ENCODE data around the gene CHST14. TPM values are rescaled to one million over a fixed set of nuclear protein-coding genes. Genes with fewer than 3 reads are reported as not detected.

Gene CHST14
- polyA plus RNA-seq, 1 donor from 2014 or later = 0.71 TPM

GRCh38 chr15:40435023-40435709 is 35.6 kb upstream of the CHST14 start:
- H3K27me3 ChIP-seq (ENCODE audit: insufficient read depth, low read depth, low read length) = peaks cover 57% of the 10 kb centered on the region
- H3K4me3 ChIP-seq (ENCODE audit: low read length) = no peak overlapping the region
- H3K9me3 ChIP-seq (ENCODE audit: low read length) = no peaks in the 10 kb centered on the region
- no peaks in the 10 kb centered on the region for H3K79me2 ChIP-seq (replicated peaks; ENCODE audit: insufficient read depth, low read length)
- H3K9me2 ChIP-seq (ENCODE audit: insufficient read depth, low read length) = no peaks in the 10 kb centered on the region
- TF ChIP-seq EZH2 (IDR thresholded peaks at IDR 0.05; ENCODE audit: borderline replicate concordance, insufficient read depth, low read length, poor library complexity, severe bottlenecking) (no peak), MXI1 (conservative IDR thresholded peaks at IDR 0.05; ENCODE audit: poor library complexity, severe bottlenecking) (no peak), REST (IDR thresholded peaks at IDR 0.05; ENCODE audit: borderline replicate concordance) (no peak), SMC3 (conservative IDR thresholded peaks at IDR 0.05; ENCODE audit: poor library complexity) (no peak), CTCF (IDR thresholded peaks at IDR 0.05; ENCODE audit: poor library complexity, severe bottlenecking) (no peak), TAF1 (IDR thresholded peaks at IDR 0.05; ENCODE audit: low read depth) (no peak), POLR2AphosphoS5 (IDR thresholded peaks at IDR 0.05) (no peak), RAD21 (conservative IDR thresholded peaks at IDR 0.05) (no peak), EP300 (conservative IDR thresholded peaks at IDR 0.05; ENCODE audit: poor library complexity, severe bottlenecking) (no peak)
- H2AFZ ChIP-seq (ENCODE audit: low read depth, low read length) = no peak overlapping the region
- no peaks in the 10 kb centered on the region for H4K20me1 ChIP-seq (ENCODE audit: insufficient read depth)
- no peak overlapping the region for H3K27ac ChIP-seq (ENCODE audit: low read length)
- H3K4me2 ChIP-seq (ENCODE audit: low read length) = no peak overlapping the region
- H3K9ac ChIP-seq (ENCODE audit: low read length) = no peak overlapping the region
- no peaks in the 10 kb centered on the region for H3K36me3 ChIP-seq (ENCODE audit: insufficient read depth, low read length)
- no peaks in the 10 kb centered on the region for H3F3A ChIP-seq (ENCODE audit: insufficient read depth, low read length, poor library complexity, severe bottlenecking)

- Histone ChIP-seq H3K9me2 (ENCODE audit: insufficient read depth, low read length) (no peaks in the 10 kb centered on the region), H3K79me2 (replicated peaks; ENCODE audit: insufficient read depth, low read length) (no peaks in the 10 kb centered on the region), H3K27ac (ENCODE audit: low read length) (no peak overlapping the region), H3K27me3 (ENCODE audit: insufficient read depth, low read depth, low read length) (peaks cover 60% of the 10 kb centered on the region), H3K4me2 (ENCODE audit: low read length) (no peak overlapping the region), H3K9ac (ENCODE audit: low read length) (no peak overlapping the region), H2AFZ (ENCODE audit: low read depth, low read length) (no peak overlapping the region), H3K36me3 (ENCODE audit: insufficient read depth, low read length) (no peaks in the 10 kb centered on the region), H3K9me3 (ENCODE audit: low read length) (no peaks in the 10 kb centered on the region), H3F3A (ENCODE audit: insufficient read depth, low read length, poor library complexity, severe bottlenecking) (no peaks in the 10 kb centered on the region), H3K4me3 (ENCODE audit: low read length) (peak overlapping the region; percentile 53), H4K20me1 (ENCODE audit: insufficient read depth) (no peaks in the 10 kb centered on the region)
- TF ChIP-seq MXI1 (conservative IDR thresholded peaks at IDR 0.05; ENCODE audit: poor library complexity, severe bottlenecking) (no peak), SMC3 (conservative IDR thresholded peaks at IDR 0.05; ENCODE audit: poor library complexity) (no peak), REST (IDR thresholded peaks at IDR 0.05; ENCODE audit: borderline replicate concordance) (no peak), TAF1 (IDR thresholded peaks at IDR 0.05; ENCODE audit: low read depth) (no peak), CTCF (IDR thresholded peaks at IDR 0.05; ENCODE audit: poor library complexity, severe bottlenecking) (no peak), EP300 (conservative IDR thresholded peaks at IDR 0.05; ENCODE audit: poor library complexity, severe bottlenecking) (no peak), EZH2 (IDR thresholded peaks at IDR 0.05; ENCODE audit: borderline replicate concordance, insufficient read depth, low read length, poor library complexity, severe bottlenecking) (no peak), RAD21 (conservative IDR thresholded peaks at IDR 0.05) (no peak), POLR2AphosphoS5 (IDR thresholded peaks at IDR 0.05) (no peak)
Observed at GRCh38 chr15:40435710-40436089, 35.1 kb upstream of the CHST14 start.

All from neural cell (in vitro differentiated cells).